K562 (cell line): ENCODE measurements around the gene IL17RC. TPM values are rescaled to one million over a fixed set of nuclear protein-coding genes. Genes with fewer than 3 reads are reported as not detected.

Experiments
- HNRNPL ChIP-seq: fragments of 200-400 bp; formaldehyde crosslinking; IDR thresholded peaks from 2 replicates; pipeline ENCODE4 v1.6.1; 2017; ENCODE audit warnings: low read depth, mild to moderate bottlenecking, low read length
- HSF4 ChIP-seq: fragments of 250-450 bp; sonication (Bioruptor Pico); IDR thresholded peaks from 2 replicates; pipeline ENCODE4 v2.1.2; 2022; ENCODE audit warnings: mild to moderate bottlenecking, moderate library complexity, borderline replicate concordance
- KHSRP ChIP-seq: fragments of 450-650 bp; IDR thresholded peaks from 2 replicates; pipeline ENCODE4 v1.6.1; 2017
- L3MBTL2 ChIP-seq: fragments of 450-650 bp; IDR thresholded peaks from 2 replicates; pipeline ENCODE4 v1.6.1; 2016; ENCODE audit warnings: mild to moderate bottlenecking, moderate library complexity
- NFIX ChIP-seq: fragments of 250-450 bp; sonication (Bioruptor Pico); IDR thresholded peaks from 2 replicates; pipeline ENCODE4 v1.4.0; 2020; ENCODE audit warnings: low read depth, mild to moderate bottlenecking, moderate library complexity
- PKNOX1 ChIP-seq: fragments of 450-650 bp; IDR thresholded peaks from 2 replicates; pipeline ENCODE4 v1.6.1; 2016
- THAP7 ChIP-seq: fragments of 250-450 bp; sonication (Bioruptor Pico); IDR thresholded peaks from 2 replicates; pipeline ENCODE4 v1.5.0; 2021
- ZEB2 ChIP-seq: fragments of 450-650 bp; IDR thresholded peaks from 2 replicates; pipeline ENCODE4 v1.6.1; 2016
- ZNF282 ChIP-seq: sonication (generic); formaldehyde crosslinking; IDR thresholded peaks from 2 replicates; pipeline ENCODE4 v1.8.1; 2023; ENCODE audit warnings: missing genetic modification reagents
- ZNF561 ChIP-seq: fragments of 450-650 bp; formaldehyde crosslinking; conservative IDR thresholded peaks from 2 replicates; pipeline ENCODE4 v1.4.0; 2020; ENCODE audit warnings: mild to moderate bottlenecking, moderate library complexity
- polyA plus RNA-seq, 8 experiments: library from polyadenylated mRNA; depleted of rRNA in 4 of 8; stranded (reverse) in 5 of 8; unstranded in 3 of 8; fragments of >200 nt; fragmentation: Nextera tagmentation in 2 of 8; fragmentation: Illumina TruSeq in 1 of 8; extraction: Ambion mirVana in 2 of 8; extraction: Trizol in 1 of 8; gene quantifications; 2 replicates each; pipeline versions ENCODE4 v1.2.1 to v1.2.3, GENCODE V29; 2011 to 2014; ENCODE audit warnings: inconsistent platforms in 1 of 8, missing spikeins in 1 of 8
- total RNA-seq, 7 experiments: library from RNA; depleted of rRNA in 6 of 7; stranded (reverse); fragments of >200 nt in 6 of 7; fragmentation: Illumina TruSeq in 2 of 7; extraction: Trizol in 2 of 7; gene quantifications; 2 replicates each; pipeline versions ENCODE4 v1.2.1 to v1.2.3, GENCODE V29; 2011 to 2021; ENCODE audit warnings: low replicate concordance in 1 of 7
- TF ChIP-seq, protein P1 (sequence below): sonication (generic); formaldehyde crosslinking; IDR thresholded peaks from 2 replicates; pipeline ENCODE4 v1.8.0; 2023; ENCODE audit warnings: mild to moderate bottlenecking, missing genetic modification reagents
- TF ChIP-seq, protein P2 (sequence below), 2 experiments: fragments of 450-650 bp; formaldehyde crosslinking in 1 of 2; IDR thresholded peaks; 2 replicates each; pipeline versions ENCODE4 v1.4.0 to v1.6.1; 2014 to 2020; ENCODE audit warnings: mild to moderate bottlenecking in 2 of 2, borderline replicate concordance in 1 of 2, low read depth in 1 of 2

Gene IL17RC
- total and polyA plus RNA-seq, 9 of the 15 experiments (the other 6 are each of a cell fraction or from before 2014, with no cell fraction given), result 0.15 to 11.4 (median 7.1) TPM; not detected in 1

GRCh38 chr3:9978710-9979305 lies 61.9 kb downstream of the IL17RC start (continued):
- TF ChIP-seq, protein P1, sequence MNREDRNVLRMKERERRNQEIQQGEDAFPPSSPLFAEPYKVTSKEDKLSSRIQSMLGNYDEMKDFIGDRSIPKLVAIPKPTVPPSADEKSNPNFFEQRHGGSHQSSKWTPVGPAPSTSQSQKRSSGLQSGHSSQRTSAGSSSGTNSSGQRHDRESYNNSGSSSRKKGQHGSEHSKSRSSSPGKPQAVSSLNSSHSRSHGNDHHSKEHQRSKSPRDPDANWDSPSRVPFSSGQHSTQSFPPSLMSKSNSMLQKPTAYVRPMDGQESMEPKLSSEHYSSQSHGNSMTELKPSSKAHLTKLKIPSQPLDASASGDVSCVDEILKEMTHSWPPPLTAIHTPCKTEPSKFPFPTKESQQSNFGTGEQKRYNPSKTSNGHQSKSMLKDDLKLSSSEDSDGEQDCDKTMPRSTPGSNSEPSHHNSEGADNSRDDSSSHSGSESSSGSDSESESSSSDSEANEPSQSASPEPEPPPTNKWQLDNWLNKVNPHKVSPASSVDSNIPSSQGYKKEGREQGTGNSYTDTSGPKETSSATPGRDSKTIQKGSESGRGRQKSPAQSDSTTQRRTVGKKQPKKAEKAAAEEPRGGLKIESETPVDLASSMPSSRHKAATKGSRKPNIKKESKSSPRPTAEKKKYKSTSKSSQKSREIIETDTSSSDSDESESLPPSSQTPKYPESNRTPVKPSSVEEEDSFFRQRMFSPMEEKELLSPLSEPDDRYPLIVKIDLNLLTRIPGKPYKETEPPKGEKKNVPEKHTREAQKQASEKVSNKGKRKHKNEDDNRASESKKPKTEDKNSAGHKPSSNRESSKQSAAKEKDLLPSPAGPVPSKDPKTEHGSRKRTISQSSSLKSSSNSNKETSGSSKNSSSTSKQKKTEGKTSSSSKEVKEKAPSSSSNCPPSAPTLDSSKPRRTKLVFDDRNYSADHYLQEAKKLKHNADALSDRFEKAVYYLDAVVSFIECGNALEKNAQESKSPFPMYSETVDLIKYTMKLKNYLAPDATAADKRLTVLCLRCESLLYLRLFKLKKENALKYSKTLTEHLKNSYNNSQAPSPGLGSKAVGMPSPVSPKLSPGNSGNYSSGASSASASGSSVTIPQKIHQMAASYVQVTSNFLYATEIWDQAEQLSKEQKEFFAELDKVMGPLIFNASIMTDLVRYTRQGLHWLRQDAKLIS (CRISPR knock-in tag), result no peak
- TF ChIP-seq PKNOX1, result peak; percentile 16; the same call in 1 of the 2 replicates
- no peak for TF ChIP-seq NFIX (CRISPR knock-in tag)
- no peak for TF ChIP-seq HNRNPL
- TF ChIP-seq ZEB2, result no peak
- TF ChIP-seq, protein P2, sequence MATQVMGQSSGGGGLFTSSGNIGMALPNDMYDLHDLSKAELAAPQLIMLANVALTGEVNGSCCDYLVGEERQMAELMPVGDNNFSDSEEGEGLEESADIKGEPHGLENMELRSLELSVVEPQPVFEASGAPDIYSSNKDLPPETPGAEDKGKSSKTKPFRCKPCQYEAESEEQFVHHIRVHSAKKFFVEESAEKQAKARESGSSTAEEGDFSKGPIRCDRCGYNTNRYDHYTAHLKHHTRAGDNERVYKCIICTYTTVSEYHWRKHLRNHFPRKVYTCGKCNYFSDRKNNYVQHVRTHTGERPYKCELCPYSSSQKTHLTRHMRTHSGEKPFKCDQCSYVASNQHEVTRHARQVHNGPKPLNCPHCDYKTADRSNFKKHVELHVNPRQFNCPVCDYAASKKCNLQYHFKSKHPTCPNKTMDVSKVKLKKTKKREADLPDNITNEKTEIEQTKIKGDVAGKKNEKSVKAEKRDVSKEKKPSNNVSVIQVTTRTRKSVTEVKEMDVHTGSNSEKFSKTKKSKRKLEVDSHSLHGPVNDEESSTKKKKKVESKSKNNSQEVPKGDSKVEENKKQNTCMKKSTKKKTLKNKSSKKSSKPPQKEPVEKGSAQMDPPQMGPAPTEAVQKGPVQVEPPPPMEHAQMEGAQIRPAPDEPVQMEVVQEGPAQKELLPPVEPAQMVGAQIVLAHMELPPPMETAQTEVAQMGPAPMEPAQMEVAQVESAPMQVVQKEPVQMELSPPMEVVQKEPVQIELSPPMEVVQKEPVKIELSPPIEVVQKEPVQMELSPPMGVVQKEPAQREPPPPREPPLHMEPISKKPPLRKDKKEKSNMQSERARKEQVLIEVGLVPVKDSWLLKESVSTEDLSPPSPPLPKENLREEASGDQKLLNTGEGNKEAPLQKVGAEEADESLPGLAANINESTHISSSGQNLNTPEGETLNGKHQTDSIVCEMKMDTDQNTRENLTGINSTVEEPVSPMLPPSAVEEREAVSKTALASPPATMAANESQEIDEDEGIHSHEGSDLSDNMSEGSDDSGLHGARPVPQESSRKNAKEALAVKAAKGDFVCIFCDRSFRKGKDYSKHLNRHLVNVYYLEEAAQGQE (IDR thresholded peaks at IDR 0.05; ENCODE audit: borderline replicate concordance), result no peak
- TF ChIP-seq, protein P2 (CRISPR knock-in tag; IDR thresholded peaks at IDR 0.05; ENCODE audit: low read depth), result no peak
- no peak for TF ChIP-seq KHSRP
- peak; percentile 53; the same call in 1 of the 2 replicates for TF ChIP-seq L3MBTL2
- TF ChIP-seq ZNF561 (CRISPR knock-in tag), result no peak
- TF ChIP-seq THAP7, result no peak
- TF ChIP-seq ZNF282, result no peak
- TF ChIP-seq HSF4 (CRISPR knock-in tag), result no peak
